ENCODE data around the gene ABCB8.
A peak's percentile ranks its signal among the peaks of the same experiment; 100 is the strongest.
"Not testable (repeated sequence)": the region's sequence is repeated elsewhere in the genome, so short reads cannot be mapped to it uniquely, and the experiment has no call there.

Gene ABCB8

DNA sequence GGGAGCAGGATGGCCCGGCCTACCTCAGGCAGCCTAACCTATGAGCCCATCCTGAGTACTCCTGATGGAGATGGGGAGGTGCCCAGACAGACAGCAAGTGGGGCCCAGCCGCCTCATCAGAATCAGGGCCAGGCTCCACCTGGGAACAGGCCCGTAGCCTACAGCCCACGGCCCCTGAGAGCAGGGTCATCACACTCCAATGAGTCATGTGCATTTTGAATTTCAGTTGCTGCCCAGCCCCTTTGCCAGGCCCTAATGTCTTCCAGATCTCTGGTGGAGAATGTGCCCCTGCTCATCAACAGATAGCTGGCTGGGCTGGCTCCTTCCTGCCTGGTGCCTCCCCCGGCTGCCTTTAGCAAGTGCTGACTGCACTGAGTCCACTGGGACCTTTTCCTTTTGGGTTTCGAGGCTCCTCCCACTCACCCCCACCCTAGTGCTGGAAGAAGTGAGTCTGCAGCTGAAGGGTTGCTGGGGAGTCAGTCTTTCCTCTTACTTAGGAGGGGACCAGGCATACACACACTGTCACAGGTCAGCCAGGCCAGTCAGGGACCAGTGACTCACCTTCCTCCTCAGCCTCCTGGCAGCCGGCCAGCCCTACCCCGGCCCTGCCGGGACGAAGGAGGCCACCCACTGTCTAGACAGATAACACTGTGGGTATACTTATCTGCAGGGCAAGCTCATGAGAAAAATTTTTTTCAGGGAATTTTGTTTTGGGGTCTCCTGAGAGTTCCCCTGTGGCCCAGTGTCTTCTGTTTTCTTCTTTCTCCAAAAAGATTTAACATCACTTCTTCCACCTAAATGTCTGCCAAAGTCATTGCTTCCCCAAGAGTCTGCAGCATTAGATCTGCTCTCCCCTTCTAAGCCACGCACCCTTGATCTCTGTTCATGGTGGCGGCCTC, 10.9 kb downstream of the ABCB8 start:
- no peak for DNase-seq

DNA sequence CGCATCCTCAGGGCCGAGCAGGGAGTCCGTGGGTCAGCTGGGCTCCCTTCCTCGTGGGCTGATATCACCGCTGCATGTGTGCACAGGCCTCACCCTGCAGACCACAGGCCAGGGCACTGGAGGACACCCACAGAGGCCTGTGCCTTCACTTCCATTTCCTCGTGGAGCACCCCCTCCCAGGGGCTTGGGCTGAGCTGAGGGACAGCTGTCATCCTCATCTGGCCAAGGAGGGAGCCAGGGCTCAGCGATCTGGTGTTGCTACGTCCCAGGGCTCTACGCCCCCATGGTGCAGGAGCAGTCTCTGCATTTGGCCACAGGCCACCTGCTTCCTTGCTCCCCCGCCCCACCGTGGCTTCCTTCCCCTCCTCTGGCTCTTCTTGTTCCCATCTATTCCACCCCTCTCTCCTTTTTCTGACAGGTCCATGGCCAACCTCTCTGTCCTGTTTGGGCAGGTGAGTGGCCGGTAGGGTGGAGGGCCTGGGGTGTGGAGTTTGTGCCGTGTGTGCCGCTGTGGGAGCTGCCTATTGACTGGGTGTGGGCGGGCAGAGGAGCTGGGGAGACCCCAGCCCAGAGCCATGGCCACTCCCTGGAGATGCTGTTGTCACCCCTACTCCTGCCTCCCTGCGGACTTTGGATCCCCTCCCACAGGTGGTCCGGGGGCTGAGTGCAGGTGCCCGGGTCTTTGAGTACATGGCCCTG, 11.7 kb downstream of the ABCB8 start:
- no peak for DNase-seq

DNA sequence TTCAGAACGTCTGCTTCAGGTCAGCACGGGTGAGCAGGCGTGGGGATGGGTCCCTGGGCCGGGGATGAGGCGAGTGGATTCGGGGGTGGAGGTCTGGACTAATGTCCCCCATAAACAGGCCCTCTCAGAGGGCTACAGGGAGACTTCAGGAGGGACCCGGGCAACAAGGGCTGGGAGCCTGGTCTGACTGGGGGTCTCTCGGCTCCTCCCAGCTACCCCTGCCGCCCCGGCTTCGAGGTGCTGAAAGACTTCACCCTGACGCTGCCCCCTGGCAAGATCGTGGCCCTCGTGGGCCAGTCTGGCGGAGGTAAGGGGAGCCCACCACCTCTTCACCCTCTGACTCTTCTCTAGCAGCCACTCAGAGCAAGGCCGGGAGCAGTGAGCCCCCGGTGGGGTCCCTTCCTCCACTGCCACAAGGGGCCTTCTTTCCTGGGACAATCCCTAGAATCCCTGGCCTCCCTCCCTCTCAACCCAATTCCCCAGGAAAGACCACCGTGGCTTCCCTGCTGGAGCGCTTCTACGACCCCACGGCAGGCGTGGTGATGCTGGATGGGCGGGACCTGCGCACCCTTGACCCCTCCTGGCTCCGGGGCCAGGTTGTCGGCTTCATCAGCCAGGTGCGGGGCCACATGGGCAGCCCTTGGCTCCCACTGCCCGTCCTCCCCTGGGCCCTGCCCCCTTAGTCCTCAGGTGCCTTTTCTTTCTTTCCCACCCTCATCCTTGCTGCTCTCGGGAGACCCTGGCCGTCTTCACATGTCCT, 12.5 kb downstream of the ABCB8 start:
- DNase-seq = no peak

DNA sequence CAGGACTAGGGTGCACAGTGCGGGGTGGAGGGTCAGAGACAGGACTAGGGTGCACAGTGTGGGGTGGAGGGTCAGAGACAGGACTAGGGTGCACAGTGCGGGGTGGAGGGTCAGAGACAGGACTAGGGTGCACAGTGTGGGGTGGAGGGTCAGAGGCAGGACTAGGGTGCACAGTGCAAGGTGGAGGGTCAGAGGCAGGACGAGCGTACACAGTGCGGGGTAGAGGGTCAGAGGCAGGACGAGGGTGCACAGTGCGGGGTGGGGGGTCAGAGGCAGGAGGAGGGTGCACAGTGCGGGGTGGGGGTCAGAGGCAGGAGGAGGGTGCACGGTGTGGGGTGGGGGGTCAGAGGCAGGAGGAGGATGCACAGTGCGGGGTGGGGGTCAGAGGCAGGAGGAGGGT, 15.2 kb downstream of the ABCB8 start:
- not testable (repeated sequence) for DNase-seq

DNA sequence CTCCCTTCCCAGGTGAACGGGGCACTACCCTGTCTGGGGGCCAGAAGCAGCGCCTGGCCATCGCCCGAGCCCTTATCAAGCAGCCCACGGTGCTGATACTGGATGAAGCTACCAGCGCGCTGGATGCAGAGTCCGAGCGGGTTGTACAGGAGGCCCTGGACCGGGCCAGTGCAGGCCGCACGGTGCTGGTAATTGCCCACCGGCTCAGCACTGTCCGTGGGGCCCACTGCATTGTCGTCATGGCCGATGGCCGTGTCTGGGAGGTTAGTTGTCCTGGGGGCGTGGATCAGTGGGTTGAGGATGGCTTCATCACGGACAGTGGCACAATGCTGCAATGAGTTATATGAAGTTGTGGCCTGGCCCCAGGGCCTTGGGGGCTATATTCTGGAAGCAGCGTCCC, 15.7 kb downstream of the ABCB8 start:
- DNase-seq = no peak

DNA sequence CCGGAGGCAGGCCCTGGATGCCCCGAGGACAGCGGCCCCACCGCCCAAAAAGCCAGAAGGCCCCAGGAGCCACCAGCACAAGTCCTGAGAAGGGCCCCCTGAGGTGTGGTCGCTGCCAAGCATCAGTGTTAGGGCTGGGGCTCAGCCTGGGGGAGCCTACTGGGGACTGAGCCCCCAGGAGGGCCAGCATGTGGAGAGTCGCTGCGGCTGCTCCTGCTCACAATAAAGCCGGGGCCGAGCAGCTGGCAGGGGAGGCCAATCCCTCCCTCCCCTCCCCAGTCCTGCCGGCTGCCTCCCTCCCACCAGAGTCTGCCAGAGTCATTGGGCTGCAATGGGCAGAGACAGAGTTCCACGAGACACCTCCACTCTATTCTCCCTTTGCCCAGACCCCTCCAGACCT, 17.0 kb downstream of the ABCB8 start:
- no peak for DNase-seq

DNA sequence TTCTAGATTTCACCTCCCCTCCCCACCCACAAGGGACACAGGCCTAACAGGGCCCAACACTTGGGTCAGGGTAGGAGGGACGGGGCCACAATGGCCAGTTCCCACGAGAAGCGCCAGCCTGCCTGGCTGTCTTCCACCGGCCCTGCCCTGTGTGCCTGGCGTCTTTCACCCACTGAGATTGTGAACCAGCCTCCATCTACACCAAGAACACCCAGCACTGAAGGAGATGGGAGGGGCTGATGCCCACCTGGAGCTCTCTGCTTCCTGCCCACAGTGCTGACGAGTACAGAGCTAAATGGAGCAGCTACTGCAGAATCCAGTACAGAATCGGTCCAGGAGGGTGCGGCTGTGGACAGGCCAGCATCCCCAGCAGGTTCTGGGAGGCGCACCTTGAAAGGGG, 17.7 kb downstream of the ABCB8 start:
- DNase-seq = no peak

DNA sequence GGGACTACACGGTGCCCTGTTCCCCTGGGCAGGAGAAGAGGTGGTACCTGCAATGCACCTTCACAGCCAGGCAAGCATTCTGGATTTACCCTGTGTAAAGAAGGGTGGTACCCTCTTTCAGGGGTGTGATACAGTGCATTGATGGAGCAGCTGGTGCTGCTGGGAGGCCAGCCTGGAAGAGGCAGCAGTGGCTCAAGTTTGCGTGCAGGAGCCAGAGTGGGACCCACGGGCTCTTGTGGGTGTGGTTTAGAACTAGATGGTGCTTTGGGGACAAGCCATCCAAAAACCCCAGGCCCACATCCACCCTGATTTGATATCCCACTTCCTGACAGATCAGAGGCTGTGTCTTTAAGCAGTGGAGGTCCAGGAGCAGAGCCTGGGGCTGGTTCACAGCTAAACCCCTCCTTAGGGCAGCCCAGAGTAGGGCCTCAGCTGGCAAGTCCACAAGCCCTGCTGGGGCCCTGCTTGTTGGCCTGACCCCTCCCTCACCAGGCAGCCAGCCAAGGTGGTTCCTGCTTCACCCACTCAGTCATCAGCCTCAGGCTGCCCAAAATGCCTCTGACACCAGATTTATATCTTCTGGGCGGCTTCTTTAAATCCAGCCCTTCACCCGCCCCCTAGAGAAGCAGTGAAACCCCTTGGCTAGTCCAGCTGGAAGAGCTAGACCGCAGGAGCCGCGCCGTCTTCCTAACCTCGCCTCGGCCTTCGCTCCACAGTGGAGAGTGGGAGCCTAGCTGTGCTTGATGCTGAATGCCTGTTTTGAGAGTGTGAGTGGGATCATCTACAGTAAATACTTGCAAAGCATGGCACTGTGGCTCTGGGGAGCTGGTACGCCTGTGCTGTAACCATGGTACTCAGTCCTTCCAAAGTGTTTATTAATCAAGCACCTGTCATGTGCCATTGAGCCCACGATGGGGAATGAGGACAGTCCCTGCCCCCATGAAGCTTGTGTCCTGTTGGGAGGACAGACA, 18.6 kb downstream of the ABCB8 start:
- no peak for DNase-seq

DNA sequence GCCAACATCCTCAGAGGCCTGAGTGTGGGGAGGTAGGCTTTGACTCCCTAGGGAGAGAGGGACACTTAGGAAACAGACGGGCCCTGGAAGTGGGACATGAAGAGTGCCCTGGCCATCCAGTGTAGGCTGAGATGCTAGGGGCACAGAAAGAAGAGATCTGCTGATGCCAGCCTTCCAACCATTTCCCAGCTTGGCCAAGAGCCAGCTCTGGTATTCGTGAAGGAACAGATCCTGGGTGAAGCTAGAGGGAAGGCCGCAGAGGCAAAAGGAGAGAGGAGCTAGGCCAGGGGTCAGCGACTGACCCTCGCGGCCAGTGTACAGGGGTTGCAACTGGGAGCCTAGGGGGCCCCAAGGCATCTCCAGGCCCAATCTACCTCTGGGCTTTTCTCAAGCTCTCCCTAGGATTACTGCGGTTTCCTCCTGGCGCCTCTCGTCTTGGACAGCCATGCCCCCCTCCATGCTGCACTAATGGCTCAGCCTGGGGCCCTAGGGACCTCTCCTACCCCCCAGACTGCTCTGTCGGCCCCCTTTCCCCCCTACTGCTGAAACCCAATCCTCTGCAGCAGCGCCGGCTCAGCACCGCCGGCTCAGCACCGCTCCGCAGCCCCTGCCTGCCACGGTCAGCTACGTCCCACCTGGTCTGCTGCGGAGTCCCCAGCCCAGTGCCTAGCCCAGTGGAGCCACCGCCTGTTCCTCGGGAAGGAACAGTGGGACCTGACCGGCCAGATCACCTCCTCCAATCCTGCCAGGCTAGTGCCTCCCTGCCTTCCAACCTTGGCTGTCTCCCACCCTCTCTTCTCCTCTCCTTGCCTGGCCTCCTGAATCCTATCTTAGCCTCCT, 19.9 kb downstream of the ABCB8 start, which contains the start of gene ASIC3:
ASIC3 (plus strand) TSS at position 556 of the 840 bp plus-strand sequence. CDS start 355 bp downstream, outside the sequence.
- no peak for DNase-seq

DNA sequence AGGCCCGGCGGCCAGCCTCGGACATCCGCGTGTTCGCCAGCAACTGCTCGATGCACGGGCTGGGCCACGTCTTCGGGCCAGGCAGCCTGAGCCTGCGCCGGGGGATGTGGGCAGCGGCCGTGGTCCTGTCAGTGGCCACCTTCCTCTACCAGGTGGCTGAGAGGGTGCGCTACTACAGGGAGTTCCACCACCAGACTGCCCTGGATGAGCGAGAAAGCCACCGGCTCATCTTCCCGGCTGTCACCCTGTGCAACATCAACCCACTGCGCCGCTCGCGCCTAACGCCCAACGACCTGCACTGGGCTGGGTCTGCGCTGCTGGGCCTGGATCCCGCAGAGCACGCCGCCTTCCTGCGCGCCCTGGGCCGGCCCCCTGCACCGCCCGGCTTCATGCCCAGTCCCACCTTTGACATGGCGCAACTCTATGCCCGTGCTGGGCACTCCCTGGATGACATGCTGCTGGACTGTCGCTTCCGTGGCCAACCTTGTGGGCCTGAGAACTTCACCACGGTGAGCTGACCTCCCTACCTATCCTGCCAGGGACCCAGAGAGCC, 20.7 kb downstream of the ABCB8 start:
- no peak for DNase-seq

DNA sequence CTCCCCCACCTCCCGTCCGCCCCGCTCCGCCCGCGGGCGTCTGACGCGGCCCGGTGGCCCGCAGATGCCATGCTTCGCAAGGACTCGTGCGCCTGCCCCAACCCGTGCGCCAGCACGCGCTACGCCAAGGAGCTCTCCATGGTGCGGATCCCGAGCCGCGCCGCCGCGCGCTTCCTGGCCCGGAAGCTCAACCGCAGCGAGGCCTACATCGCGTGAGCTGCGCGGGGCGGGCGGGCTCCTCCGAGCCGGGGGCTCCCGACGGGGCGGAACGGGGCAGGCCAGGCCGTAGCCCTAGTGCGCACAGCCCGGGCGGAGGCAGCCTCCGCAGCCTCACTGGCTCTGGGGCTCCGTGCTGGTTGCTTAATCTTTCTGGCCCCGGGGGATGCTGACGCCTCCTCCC, 22.9 kb downstream of the ABCB8 start:
- DNase-seq = no peak

DNA sequence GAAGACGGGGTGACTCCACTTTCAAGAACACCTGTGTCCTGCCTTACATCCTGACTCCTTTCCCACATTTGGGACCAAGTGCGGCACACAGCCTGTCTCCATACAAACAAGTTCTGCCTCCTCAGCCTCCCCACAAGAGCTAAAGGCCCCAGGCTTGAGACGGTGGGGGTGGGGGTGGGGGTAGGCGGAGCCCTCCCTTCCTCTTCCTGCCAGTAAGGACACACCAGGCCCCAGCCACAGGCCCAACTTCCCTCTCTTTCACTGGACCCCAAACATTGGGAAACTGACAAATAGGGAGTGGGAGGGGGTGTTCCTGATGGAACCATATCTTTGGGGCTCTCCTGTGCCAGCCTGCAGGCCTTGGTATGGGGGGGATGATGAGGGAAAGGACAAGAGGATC, 24.8 kb downstream of the ABCB8 start:
- DNase-seq = no peak

DNA sequence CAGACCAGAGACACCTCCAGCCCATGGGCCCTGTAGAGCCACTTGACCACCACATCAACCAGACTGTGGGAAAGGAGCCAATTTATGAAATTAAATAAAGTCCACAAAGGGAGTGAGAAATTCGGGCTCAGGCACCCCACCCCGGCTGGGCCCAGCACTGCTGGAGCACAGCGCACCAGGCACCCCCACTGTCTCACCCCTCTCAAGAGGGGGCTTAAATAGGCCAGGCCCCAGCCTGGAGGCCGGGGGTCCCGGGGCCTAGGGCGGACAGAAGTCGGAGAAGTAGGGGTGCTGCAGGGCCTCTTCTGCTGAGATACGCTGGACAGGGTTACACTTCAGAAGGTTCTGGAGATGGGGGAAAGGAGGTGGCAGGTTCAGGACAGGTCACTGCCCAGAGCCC, 25.5 kb downstream of the ABCB8 start:
- DNase-seq = no peak

DNA sequence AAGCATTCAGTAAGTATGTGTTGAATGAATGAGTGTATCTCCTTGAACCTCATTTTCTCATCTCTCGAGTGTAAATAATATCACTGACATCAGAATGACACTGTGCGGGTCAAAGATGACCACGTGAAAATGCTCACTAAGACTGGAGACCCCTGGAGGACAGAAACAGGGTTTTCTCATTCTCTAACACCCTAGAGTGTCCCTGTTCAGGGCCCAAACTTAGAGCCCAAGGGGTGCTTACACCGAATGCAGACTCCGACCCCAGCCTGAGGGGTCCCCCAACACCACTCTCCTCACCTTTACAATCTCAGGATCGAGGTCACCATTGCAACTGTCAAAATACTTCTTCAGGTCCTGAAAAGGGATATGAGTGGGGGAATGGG, 28.0 kb downstream of the ABCB8 start:
- DNase-seq = no peak

DNA sequence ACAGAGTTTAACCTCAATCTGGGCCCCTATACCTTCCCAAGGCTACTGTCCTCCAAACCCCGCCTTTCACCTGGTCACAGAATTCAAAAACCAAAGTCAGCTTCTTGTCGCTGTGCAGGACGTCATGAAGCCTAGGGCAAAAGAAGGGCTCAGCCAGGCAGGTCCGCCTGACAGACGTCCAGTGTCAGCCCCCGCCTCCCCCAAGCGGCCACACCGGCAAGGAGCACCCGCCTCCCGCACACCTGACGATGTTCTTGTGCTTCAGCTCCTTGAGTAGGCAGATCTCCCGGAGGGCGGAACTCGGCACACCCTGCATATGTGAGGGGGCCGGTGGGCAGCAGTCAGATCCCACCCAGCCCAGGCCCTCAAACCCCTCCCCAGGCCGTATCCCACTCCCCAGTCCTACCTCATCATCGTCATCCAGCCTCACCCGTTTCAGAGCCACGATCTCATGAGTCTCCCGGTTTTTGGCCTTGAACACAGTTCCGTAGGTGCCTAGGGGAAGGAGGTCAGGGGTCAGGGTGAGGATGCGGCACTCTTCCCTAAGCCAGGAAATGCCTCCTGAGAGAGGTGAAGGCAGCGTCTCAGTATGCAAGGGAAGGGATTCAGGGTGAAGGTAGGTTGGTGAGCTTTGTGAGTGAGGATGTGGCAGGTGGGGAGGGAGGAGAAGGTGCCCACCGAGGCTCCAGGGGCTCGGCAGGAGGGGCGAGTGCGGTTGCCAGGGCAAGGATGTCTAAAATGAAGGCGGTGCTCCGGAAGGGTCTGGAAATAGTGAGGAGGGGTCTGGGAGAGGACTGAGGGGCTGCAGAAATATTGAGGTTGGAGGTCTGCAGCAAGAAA, 28.6 kb downstream of the ABCB8 start:
- no peak for DNase-seq

DNA sequence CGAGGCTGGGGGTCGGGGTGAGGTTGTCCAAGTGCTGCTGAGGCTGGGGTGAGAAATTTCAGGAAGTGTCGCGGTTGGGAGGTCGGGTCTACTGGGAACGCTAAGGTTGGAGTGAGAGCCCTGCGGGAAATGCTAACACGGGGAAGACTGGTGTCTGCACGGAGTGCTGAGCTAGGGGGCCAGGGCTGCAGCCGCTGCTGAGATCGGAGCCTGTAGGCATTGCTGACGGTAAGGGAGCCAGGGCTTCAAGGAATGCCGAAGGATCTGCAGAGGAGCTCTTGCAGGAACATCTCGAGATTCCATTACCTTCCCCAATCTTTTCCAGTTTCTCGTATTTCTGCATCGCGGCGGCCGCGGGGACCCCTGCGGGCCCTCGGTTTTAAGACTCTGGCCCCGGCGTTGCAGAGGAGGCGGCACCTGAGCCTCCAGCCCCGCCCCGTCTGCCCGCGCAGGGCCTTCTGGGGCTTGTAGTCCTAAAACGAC, 29.3 kb downstream of the ABCB8 start, which contains the start of gene CDK5:
CDK5 (minus strand) TSS at position 392 of the 483 bp plus-strand sequence; CDS start at position 343, 49 bp downstream.
- no peak for DNase-seq

DNA sequence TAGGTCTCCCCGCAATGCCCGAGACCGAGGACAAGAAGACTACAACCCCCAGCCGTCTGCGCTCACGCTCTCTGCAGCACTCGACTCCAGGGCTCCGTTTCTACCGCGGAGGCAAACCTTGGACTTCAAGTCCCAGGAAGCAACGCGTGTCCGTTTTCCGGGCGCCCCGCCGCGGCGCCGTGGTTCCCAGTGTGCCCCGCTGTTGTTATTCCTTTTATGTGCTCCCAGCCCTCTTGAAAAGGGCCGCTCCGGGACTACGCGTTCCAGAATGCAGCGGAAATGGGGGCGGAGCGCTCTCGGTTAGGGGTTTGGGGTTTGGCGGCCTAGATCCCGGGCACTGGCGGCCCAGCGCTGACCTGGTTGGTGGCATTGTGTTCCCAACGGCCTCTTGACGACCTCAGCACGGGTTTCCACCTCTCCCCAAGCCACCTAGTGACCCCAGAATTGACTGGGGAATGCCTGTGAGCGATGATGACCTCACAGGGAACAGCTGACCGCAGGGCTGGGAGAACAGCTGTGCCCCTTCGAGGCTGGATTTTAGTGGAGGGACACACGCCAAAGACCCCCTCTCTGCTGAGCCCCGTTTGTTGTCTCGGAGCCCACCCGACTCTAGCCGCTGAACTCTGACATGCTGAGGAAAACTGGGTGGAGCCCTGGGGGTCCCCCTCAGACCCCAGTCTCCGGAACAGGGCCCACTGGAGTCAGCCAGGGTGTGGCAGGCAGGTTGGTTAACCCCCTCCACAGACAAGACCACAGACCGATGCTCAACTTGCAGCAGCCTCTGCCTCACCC, 29.9 kb downstream of the ABCB8 start:
- DNase-seq = peak; percentile 99

DNA sequence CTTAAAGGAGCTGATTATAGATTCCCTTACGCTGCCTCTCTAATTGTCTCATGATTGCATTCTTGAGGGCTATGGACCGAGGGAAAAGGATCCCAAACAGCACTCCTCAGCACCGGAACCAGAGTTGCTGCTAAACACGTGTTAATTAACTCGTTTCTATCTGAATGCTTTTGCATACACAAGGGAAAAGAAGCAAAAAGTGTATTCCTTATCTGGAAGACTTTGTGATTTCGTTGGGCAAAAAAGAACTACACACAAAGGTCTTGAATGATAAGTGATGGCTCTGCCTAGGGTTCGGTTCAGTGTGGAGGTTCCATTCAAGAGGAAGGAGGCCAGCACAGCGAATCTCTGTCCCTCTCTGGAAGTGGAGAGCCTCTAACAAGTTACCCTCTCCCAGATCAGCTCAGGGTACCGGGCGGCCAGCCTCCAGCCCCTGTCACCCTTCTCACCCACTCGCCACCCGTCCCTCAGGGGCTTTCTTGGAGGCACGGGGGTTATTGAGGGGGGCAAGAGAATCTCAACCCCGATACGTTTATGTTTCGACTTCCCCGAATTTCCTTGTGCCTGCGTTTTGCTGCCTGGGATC, 30.6 kb downstream of the ABCB8 start:
- DNase-seq = no peak

All from NCI-H187 treated with DMSO at 0.1 percent for 48 hours (cell line).